Brain pericyte (primary cell): ENCODE data around the gene FOXL1.
A peak's percentile ranks its signal among the peaks of the same experiment; 100 is the strongest.

Experiments used
- DNase-seq: peaks from one replicate; pipeline ENCODE4 v3.0.0-alpha.2; 2012; ENCODE audit warnings: low read depth, low spot score

Gene FOXL1

GRCh38 chr16:86568677-86569623 is 9.4 kb upstream of the FOXL1 start:
- no peak for DNase-seq

DNA sequence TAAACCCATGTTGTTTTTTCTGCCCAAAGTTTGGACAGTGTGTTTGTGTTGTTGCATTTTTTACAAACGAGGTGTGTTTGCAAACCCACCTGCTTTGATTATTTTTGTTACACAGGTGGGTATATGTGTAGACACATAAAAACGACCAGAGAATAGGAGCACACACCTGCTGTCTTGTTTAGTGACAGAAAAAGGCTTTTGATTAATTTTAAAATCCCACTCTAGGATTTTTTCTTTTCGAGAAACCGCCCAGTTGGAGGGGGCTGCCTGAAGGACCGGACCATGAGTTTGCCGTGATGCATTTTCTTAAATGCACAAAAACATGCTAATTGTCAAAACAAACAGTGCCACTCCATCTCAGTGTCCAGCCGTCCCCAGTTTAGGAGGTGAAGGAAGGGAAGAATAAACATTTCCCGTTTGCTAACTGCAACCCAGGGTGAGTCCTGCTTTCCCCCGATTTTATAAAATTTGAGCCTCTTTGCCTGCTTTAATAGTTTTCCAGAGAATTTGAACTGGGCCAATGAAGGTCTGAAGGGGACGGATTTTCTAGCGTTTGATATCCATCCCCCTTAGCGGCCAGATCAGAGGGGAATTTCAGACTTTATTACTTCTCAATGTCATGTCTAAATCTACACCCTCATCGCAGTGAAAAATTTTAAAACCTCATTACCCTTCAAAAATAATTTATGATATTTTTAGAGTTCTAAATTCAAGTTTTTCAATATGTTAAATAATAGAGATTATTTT is 8.5 kb upstream of the FOXL1 start:
- no peak for DNase-seq

DNA sequence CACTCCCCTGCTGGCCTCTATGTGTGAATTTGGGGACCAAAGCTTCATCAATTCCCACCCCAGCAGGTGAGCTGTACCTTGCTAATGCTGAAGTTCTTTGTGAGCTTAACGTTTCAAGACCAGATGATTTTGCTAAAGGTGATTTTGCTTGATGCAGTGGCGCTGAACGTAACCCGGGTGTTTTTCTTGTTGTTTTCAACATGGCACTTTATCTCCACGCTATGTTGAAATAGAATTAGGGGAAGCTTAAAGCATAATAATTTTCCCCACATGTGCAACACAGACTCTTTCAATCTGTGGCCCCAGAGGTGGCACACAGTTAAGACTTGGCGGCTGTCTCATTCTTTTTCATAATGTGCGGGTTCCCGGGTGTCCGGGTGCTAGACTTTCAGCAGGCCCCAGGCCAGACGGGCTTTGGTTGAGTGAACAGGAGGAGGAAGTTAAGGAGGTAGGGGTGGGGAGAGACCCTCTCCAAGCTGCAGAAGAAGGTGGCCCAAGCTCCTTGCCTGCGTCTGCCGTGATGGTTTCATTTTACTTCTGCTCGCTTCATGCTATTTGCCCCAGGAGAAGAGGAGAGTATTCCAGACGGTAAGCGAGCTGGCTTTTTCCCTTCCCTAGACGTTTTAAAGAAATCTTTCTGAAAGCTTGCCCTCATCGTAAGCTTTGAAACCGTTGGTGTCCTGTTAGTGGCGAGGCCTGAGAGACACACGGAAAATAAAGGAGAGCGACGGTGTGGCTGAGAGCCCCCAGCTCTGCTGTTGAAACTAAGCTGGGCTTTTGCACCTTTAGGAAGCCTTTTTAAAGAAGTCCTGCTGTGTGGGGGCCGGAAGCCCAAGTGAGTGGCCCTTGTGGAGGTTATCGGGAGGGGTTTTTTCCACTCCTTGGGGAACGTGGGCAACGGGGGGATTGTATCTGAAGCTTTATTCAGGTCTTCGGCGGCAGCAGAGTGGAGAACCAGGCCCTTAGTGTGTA is 7.5 kb upstream of the FOXL1 start:
- DNase-seq, result no peak

DNA sequence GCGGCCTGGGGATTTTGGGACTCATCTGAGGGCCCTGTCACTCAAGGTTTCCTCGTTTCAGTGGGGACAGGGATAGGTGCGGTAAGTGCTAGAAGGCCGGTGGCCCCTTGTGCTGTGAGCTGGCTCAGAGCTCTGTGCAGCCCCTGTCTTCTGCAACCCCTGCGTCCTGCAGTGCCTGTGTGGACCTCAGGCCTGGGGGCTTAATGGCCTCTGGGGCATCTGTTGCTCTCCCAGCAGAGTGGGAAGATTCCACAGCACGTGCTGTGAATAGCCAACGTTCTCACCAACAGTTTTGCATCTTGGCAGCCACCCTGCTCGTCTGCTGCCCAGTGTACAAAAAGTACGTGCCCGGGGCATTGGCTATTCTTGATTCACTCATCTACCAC is 6.8 kb upstream of the FOXL1 start:
- no peak for DNase-seq

- no peak for DNase-seq
Observed at GRCh38 chr16:86572041-86572521, 6.3 kb upstream of the FOXL1 start.

DNA sequence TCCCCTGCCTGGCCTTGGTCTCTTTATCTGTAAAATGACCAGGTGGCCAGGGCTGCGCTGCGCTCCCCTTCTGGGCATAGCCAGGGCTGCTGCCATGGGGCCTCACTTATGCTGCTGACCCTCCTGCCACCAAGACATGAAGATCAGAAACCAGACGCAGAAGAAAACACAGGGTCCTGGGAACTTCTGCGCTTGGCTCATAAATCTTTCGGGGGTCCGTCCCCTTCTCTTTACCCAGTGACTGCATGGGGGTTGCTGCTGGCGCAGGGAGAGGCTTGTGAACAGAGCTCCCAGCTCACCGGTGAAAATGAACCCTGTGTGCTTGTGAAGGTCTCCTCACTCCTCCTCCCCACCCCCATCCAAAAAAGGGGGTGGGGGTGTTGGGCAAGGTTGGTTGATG is 5.7 kb upstream of the FOXL1 start:
- no peak for DNase-seq

DNA sequence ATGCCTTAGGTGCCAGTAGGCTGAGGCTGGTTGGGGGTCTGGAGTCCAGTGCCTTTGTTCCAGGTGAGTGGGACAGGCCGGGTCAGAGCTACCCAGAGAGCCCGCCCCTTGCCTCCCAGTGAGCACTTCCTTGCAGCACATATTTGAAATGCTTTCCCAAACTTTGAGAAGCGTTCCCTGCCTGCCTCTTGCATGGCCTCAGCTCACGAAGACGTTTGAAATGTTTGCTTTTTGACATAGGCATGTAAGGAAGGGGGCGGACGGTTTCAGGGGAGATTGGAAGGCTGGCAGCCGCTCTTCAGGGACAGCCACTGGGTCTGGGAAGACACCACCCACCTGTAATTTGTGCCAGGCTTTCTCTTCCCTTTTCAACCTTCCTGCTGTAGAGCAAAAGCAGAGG is 5.1 kb upstream of the FOXL1 start:
- no peak for DNase-seq

GRCh38 chr16:86573646-86574508 is 4.5 kb upstream of the FOXL1 start:
- no peak for DNase-seq

- DNase-seq, result no peak
Observed at GRCh38 chr16:86574646-86575045, 3.7 kb upstream of the FOXL1 start.

GRCh38 chr16:86575095-86575685 is 3.2 kb upstream of the FOXL1 start:
- no peak for DNase-seq

DNA sequence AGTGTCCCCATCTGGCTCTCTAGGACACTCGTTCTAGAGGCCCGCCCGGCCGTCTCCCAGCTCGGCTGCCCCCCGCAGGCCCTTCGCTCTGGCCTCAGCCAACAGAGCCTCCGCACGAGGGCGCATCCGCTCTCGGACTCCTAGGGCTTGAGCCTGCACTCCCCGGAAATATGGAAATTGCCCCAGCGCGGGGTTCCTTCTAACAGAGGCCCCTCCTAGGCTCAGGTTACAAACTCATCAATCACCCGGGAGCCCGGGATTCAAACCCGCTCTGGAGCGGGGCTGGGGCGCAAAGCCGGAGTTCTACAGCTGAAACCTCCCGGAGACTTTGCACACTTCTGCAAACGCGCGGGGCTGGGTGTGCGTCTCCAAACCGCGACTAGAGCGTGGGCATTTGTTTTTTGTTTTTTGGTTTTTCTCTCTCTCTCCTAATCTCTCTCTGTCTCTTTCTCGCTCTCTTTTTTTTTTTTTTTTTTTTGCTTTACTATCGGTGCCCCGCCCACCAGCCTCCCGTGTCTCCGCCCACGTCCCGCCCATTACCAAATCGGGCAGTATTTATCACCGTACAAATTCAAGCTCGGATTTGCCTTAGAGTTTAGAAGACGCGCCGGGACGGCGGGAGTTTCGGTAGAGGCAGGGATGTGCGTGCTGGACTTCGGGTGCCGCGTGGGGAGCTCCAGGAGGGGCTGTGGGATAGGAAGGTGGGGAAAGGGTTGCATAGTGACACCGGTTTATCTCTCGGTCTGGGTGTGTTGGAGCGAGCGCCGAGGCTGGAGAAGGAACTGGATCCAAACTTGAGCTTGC is 2.4 kb upstream of the FOXL1 start:
- peak; percentile 87 for DNase-seq

DNA sequence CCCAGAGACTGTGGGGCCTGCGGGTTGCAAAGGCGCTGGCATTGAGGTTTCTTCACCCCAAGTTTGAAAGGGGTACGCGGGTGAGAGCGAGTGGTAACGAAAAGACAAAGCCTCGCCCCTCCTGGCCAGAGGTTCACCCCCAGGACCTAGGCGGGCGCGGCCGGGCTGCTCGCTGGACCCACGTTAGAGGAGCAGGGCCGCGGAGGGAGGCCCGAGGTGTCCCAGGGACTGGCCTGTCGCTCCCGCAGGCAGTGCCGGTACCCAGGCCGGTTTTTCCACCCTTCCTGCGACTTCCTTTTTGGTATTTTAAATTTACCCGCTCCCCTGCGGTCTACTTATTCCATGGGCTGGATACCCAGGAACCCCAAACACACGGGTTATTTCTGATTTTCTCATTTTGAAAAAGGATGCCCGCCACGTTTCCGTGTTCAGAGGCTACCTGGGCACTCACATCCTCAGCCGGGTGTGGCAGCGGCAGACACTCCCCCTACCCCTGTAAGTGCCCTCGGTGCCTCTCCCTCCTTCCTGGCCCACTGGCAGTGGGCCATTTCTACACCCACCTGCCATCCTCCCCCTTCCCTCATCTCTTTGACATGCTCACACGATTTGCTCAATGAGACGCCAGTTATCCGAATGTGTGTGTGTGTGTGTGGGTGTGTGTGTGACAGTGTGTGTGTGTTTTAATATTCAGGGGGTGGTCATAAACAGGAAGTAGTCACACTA is 1.6 kb upstream of the FOXL1 start:
- DNase-seq, result no peak

DNA sequence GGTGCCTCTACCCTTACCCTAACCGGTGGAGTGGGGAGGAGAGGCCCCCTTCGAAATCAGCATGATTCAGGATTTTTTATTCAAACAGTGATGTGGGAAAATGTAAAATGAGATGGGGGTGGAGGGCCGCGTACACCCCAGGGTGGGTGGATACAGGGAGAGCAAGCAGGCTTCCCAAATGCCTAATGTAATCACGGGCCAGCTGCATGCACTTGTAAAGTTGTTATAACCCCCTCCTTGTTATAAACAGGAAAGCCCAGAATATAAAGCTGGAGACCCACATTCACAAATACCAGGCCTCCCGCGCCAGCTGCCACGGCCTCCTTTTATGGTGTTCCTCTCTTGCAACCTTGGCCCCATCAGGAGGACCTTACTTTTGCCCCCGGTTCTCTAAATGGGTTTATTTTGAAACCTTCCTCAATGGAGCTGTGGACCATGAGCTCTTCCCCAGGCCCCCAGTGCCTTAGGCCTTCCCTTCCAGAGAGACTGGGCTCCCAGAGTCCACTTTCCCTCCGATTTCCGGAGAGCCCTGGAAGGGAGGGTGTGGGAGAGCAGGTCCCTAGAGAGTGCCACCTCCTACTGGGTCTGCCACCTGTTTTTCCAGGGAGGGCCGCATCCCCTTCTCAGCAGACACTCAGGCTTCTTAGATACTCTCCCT is 906 bp upstream of the FOXL1 start:
- DNase-seq, result no peak

DNA sequence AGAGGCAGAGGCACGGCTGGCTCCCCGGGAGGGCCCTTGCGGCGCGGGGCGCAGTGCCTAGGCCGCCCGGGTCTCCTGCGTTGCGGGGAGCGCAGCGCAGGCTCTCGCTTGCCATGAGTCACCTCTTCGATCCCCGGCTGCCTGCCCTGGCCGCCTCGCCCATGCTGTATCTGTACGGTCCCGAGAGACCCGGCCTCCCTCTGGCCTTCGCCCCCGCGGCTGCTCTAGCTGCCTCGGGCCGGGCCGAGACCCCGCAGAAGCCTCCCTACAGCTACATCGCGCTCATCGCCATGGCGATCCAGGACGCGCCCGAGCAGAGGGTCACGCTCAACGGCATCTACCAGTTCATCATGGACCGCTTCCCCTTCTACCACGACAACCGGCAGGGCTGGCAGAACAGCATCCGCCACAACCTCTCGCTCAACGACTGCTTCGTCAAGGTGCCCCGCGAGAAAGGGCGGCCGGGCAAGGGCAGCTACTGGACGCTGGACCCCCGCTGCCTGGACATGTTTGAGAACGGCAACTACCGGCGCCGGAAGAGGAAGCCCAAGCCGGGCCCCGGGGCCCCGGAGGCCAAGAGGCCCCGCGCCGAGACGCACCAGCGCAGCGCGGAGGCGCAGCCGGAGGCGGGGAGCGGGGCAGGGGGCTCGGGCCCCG is 390 bp downstream of the FOXL1 start:
- DNase-seq, result no peak

- no peak for DNase-seq
Observed at GRCh38 chr16:86579268-86580062, 1.1 kb downstream of the FOXL1 start.

DNA sequence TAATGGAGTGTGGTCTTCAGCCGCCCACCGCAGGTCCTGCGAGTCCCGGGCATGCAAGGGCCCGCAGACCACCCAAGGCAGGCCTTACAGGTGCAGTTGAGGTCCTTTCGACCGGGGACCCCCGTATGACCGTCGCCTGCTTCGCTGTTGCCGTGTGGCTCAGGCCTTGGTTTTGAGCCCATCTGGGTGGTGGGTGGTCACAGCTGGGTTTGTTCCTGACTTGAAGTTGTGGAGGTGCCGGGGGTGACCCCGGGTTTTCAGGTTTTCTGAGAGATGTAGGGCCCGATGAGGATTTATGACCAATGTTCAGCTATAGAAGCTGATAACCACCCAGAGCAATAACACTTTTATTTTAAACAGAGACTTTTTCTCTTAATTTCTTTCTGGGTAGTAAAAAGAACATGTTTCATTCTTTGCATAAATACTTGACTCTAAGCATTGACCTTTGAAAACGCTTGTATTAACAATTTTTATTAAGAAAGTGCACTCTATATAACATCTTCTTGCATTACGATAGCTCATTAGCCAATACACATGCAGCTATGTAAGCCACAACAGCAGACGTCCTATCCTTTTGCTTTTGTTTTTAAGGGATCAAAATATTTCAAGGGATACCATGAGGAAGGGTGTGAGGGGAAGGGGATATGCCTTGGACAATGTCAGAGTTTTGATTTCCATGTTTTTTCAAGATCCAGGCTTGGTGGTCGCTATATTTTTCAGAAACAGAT is 1.9 kb downstream of the FOXL1 start:
- DNase-seq, result no peak
